HEK293T (cell line): ENCODE data around the gene FAM240B.

Experiments
- ARNT ChIP-seq: fragments of 450-650 bp; IDR thresholded peaks from 2 replicates; pipeline ENCODE4 v1.6.1; 2017; ENCODE audit warnings: mild to moderate bottlenecking
- BHLHE40 ChIP-seq: fragments of 450-650 bp; IDR thresholded peaks from 2 replicates; pipeline ENCODE4 v1.6.1; 2016; ENCODE audit warnings: mild to moderate bottlenecking, moderate library complexity, borderline replicate concordance
- FOXA1 ChIP-seq: fragments of 450-650 bp; IDR thresholded peaks from 2 replicates; pipeline ENCODE4 v1.6.1; 2016; ENCODE audit warnings: mild to moderate bottlenecking
- LEF1 ChIP-seq: fragments of 450-650 bp; IDR thresholded peaks from 2 replicates; pipeline ENCODE4 v1.6.1; 2017; ENCODE audit warnings: mild to moderate bottlenecking, borderline replicate concordance
- TF ChIP-seq, protein P1 (sequence below): fragments of 450-650 bp; IDR thresholded peaks from 2 replicates; pipeline ENCODE4 v1.6.1; 2016

DNA sequence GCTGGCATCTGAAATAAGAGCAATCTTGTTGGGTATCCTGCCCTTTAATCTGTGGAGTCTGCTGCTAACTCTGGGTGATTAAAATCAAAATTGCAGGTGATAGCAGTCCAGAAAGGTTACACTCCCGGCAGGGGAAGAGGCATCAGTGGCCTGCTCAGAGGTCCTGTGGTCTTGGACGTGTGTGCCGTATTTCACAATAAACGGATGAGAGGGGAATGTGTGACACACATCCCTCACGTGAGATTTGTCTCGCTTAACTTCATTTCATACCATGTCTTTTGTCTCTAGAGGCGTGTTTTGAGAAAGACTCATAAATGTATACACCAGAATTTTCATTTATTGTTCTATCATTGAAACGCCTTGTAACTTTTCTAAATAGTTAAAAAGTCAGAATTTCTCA lies 36.6 kb downstream of the FAM240B start:
- TF ChIP-seq FOXA1 (no peak), BHLHE40 (no peak), LEF1 (no peak), ARNT (no peak)
- TF ChIP-seq, protein P1, sequence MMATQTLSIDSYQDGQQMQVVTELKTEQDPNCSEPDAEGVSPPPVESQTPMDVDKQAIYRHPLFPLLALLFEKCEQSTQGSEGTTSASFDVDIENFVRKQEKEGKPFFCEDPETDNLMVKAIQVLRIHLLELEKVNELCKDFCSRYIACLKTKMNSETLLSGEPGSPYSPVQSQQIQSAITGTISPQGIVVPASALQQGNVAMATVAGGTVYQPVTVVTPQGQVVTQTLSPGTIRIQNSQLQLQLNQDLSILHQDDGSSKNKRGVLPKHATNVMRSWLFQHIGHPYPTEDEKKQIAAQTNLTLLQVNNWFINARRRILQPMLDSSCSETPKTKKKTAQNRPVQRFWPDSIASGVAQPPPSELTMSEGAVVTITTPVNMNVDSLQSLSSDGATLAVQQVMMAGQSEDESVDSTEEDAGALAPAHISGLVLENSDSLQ = no peak
